PC-3 (cell line): Measurements from ENCODE around the gene FAM162A. TPM values are rescaled to one million over a fixed set of nuclear protein-coding genes. Genes with fewer than 3 reads are reported as not detected.
A peak's percentile ranks its signal among the peaks of the same experiment; 100 is the strongest.

Experiments
- ATAC-seq: fragments of 200-7000 bp; cut with Tn5 transposase; 2 replicates; pipeline ENCODE4 v1.9.1; 2020; ENCODE audit warnings: mild to moderate bottlenecking, moderate library complexity
- BruUV-seq: library from RNA; stranded (reverse); fragments of 400-500 nt; replicated peaks from 2 replicates; lab custom pipeline; 2021; lab: Mats Ljungman, UMichigan
- CTCF ChIA-PET: fragments of 300-600 bp; sonication (Branson Sonifier 250); formaldehyde crosslinking; loops from one replicate; lab custom pipeline; 2022; ENCODE audit warnings: antibody characterized with exemption; lab: Charles Lee
- POLR2A ChIA-PET: fragments of 300-600 bp; sonication (Branson Sonifier 250); formaldehyde crosslinking; loops from one replicate; lab custom pipeline; 2022; ENCODE audit warnings: antibody characterized with exemption; ENCODE audit not compliant: unreplicated experiment; lab: Charles Lee
- DNase-seq: peaks from one replicate; pipeline ENCODE4 v3.0.0-alpha.2; 2015
- H2AFZ ChIP-seq: fragments of 300-600 bp; sonication (generic); 2 replicates; pipeline ENCODE4 v1.6.0; 2016; ENCODE audit warnings: antibody characterized with exemption, low read length
- H3F3A ChIP-seq: fragments of 300-600 bp; sonication (generic); one replicate; pipeline ENCODE4 v1.6.0; 2017; ENCODE audit warnings: antibody characterized with exemption, low read length, control low read depth, mild to moderate bottlenecking; ENCODE audit not compliant: unreplicated experiment
- H3K27ac ChIP-seq: fragments of 300-600 bp; sonication (generic); 2 replicates; pipeline ENCODE4 v1.5.1; 2016; ENCODE audit warnings: mild to moderate bottlenecking, low read length
- H3K27me3 ChIP-seq: fragments of 300-600 bp; sonication (generic); 2 replicates; pipeline ENCODE4 v1.6.1; 2016; ENCODE audit warnings: low read length, mixed read lengths
- H3K36me3 ChIP-seq: fragments of 300-600 bp; sonication (generic); 2 replicates; pipeline ENCODE4 v1.6.1; 2016; ENCODE audit warnings: low read depth, mixed run types, low read length, mixed read lengths
- H3K4me1 ChIP-seq: fragments of 300-600 bp; sonication (generic); 2 replicates; pipeline ENCODE4 v1.5.1; 2016; ENCODE audit warnings: low read length; ENCODE audit not compliant: insufficient read depth
- H3K4me2 ChIP-seq: fragments of 300-600 bp; sonication (generic); 2 replicates; pipeline ENCODE4 v1.6.0; 2016; ENCODE audit warnings: low read length
- H3K4me3 ChIP-seq: fragments of 300-600 bp; sonication (generic); 2 replicates; pipeline ENCODE4 v1.5.1; 2016; ENCODE audit warnings: mild to moderate bottlenecking, low read length, mixed read lengths
- H3K79me2 ChIP-seq: fragments of 300-600 bp; sonication (generic); 2 replicates; pipeline ENCODE4 v1.6.1; 2017; ENCODE audit warnings: low read length, mixed read lengths
- H3K9ac ChIP-seq: fragments of 300-600 bp; sonication (generic); 2 replicates; pipeline ENCODE4 v1.6.0; 2016; ENCODE audit warnings: mild to moderate bottlenecking, low read length
- H3K9me2 ChIP-seq: fragments of 300-600 bp; sonication (generic); replicated peaks from 2 replicates; pipeline ENCODE4 v1.6.1; 2016; ENCODE audit warnings: mixed run types, low read length, mixed read lengths
- H3K9me3 ChIP-seq: fragments of 300-600 bp; sonication (generic); 2 replicates; pipeline ENCODE4 v1.6.1; 2016; ENCODE audit warnings: low read length, mixed read lengths
- H4K20me1 ChIP-seq: fragments of 300-600 bp; sonication (generic); 2 replicates; pipeline ENCODE4 v1.6.1; 2016; ENCODE audit warnings: low read length, mixed read lengths
- CTCF ChIP-seq: fragments of 300-600 bp; sonication (generic); conservative IDR thresholded peaks from 2 replicates; pipeline ENCODE4 v1.5.1; 2017; ENCODE audit warnings: antibody characterized with exemption, low read depth, mild to moderate bottlenecking, low read length
- EZH2 ChIP-seq: fragments of 300-600 bp; sonication (generic); IDR thresholded peaks from one replicate; pipeline ENCODE4 v1.6.1; 2017; ENCODE audit warnings: antibody characterized with exemption, mild to moderate bottlenecking, low read length; ENCODE audit not compliant: unreplicated experiment
- EZH2phosphoT487 ChIP-seq: fragments of 300-600 bp; sonication (generic); IDR thresholded peaks from 2 replicates; pipeline ENCODE4 v1.6.1; 2018; ENCODE audit warnings: mild to moderate bottlenecking, antibody characterized with exemption, low read length, borderline replicate concordance
- intact Hi-C: fragments of 100-400 bp; cut with micrococcal nuclease; formaldehyde crosslinking; loops from 2 replicates; pipeline ENCODE4 v1.9.0; 2023
- total RNA-seq: library from RNA; depleted of rRNA; stranded (reverse); fragments of >200 nt; gene quantifications from 2 replicates; pipeline ENCODE4 v1.2.3, GENCODE V29; 2014

The FAM162A gene
- total RNA-seq, 1 experiment from 2014 or later = 126 TPM

DNA sequence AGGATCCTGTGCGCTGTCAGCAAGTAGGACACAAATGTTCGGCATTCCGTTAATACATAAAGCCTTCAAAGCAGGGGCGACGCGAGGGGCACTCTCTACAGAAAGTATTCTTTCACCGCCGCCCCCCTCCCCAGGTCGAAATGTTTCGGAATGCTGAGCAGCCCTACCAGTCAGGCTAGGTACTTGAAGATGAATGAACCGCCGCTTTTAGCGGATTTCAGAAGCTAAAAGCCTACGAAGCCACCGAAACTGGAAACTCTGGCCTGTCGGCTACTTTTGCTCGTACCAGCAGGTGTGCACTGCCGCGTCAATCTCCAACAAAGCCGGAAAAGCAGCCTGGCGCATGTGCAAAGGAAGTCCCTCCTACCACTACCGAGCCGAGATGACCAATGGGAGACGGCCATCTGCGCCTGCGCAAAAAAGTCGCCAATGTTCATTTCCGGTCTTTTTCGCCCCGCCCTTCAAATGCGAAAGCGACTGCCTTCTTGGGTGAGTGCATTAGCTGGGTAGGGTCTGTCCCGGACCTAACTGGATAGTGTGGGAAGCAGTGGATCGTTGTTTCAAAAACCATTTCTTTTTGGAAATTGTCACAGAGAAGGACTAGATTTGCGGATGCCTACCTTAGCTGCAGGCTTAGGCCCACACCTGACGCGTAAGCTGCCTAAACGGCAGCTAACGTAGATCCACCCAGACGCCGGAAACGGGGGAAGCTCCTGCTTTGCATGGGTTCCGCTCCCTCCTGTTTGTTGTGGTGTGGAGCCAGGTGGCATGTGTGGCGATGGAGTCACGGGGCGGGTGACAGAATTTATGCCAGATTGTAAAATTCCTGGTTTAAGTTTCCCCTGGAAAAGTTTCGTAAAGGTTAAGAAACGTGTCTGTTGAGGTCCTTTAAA, 32.0 kb downstream of the FAM162A start, which contains the start of gene WDR5B:
Gene WDR5B (minus strand): TSS at position 301 of the 893 bp plus-strand sequence. CDS start 534 bp downstream, outside the sequence.
- no peak for TF ChIP-seq EZH2phosphoT487
- TF ChIP-seq EZH2 = no peak
- TF ChIP-seq CTCF = no peak
- DNase-seq (peak; percentile 99), ATAC-seq (peak; percentile 90)
- ChIA-PET CTCF (interaction anchor here (0.9 kb wide), 1 partner anchor 110 kb away, joined by 7 read pairs; no protein-coding TSS in a partner anchor), POLR2A (interaction anchor here (0.5 to 1.5 kb wide), 10 partner anchors 12 to 1617 kb away, joined by 3 to 15 read pairs (median 4); partner anchors contain the start of genes FAM162A, KALRN and PDIA5)
- no peaks in the 10 kb centered on the region for H3K27me3 ChIP-seq
- peaks cover 58% of the 10 kb centered on the region for H3K79me2 ChIP-seq
- intact Hi-C loops = loop anchor here (1.0 kb wide), 2 partner anchors 33 to 870 kb away; partner anchors contain the start of gene MIX23
- H2AFZ ChIP-seq = peak within 1 kb of the TSS; percentile 78
- H3K4me2 ChIP-seq = peak within 1 kb of the TSS; percentile 82
- H3K4me1 ChIP-seq = peaks cover 27% of the 10 kb centered on the region
- no peaks in the 10 kb centered on the region for H4K20me1 ChIP-seq
- H3K9me3 ChIP-seq = no peaks in the 10 kb centered on the region
- BruUV-seq = TSS peak; percentile 83
- no peaks in the 10 kb centered on the region for H3K9me2 ChIP-seq
- peak within 1 kb of the TSS; percentile 91 for H3K9ac ChIP-seq
- H3K4me3 ChIP-seq = peak within 1 kb of the TSS; percentile 75
- peaks cover 6% of the 10 kb centered on the region for H3K36me3 ChIP-seq
- H3K27ac ChIP-seq = peak within 1 kb of the TSS; percentile 74
- H3F3A ChIP-seq = no peaks in the 10 kb centered on the region

DNA sequence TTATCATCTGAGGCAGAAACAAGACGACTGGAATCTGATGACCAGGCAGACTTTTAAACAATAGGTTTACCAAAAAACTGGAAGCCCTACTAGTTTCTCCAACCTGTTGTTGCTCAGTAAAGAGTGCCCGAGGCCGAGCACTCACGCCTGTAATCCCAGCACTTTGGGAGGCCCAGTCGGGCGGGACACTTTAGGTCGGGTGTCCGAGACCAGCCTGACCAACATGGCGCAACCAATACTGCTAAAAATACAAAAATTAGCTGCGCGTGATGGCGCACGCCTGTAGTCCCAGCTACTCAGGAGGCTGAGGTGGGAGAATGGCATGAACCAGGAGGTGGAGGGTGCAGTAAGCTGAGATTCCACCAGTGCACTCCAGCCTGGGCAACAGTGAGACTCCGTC, 33.0 kb downstream of the FAM162A start:
- DNase-seq (no peak), ATAC-seq (peak; percentile 1)
- H3K9me2 ChIP-seq = no peaks in the 10 kb centered on the region
- H2AFZ ChIP-seq = peak overlapping the region; percentile 78
- intact Hi-C loops = loop anchor here (1.0 kb wide), 2 partner anchors 34 to 871 kb away; partner anchors contain the start of gene MIX23
- BruUV-seq = no TSS peak
- H3K9me3 ChIP-seq = no peaks in the 10 kb centered on the region
- peak overlapping the region; percentile 91 for H3K9ac ChIP-seq
- H3K4me1 ChIP-seq = peaks cover 27% of the 10 kb centered on the region
- H3K4me2 ChIP-seq = peak overlapping the region; percentile 82
- CTCF ChIA-PET = no interaction called here
- no peaks in the 10 kb centered on the region for H3K27me3 ChIP-seq
- H3F3A ChIP-seq = no peaks in the 10 kb centered on the region
- H3K79me2 ChIP-seq = peaks cover 60% of the 10 kb centered on the region
- TF ChIP-seq CTCF = no peak
- no peak for TF ChIP-seq EZH2phosphoT487
- TF ChIP-seq EZH2 = no peak
- POLR2A ChIA-PET = interaction anchor here (1.5 kb wide), 1 partner anchor 33 kb away, joined by 14 read pairs; the partner anchor contains the start of gene FAM162A
- no peaks in the 10 kb centered on the region for H4K20me1 ChIP-seq
- H3K36me3 ChIP-seq = peaks cover 7% of the 10 kb centered on the region
- peak overlapping the region; percentile 74 for H3K27ac ChIP-seq
- peak overlapping the region; percentile 75 for H3K4me3 ChIP-seq
